GM12864 (cell line): ENCODE measurements around the gene ABHD14A.
A peak's percentile ranks its signal among the peaks of the same experiment; 100 is the strongest.

Source experiments
- DNase-seq: peaks from one replicate; pipeline ENCODE4 v3.0.0-alpha.2; 2011; ENCODE audit warnings: low read depth
- H3K4me3 ChIP-seq: 2 replicates; pipeline ENCODE4 v1.5.1; 2011; ENCODE audit warnings: mild to moderate bottlenecking, low read depth, low read length, control low read depth
- TF ChIP-seq, protein P1 (sequence below): IDR thresholded peaks from 2 replicates; pipeline ENCODE4 v1.5.1; 2011; ENCODE audit warnings: low read depth, mild to moderate bottlenecking, moderate library complexity, low read length, control low read depth, inconsistent platforms; ENCODE audit errors: missing control alignments

The ABHD14A gene

DNA sequence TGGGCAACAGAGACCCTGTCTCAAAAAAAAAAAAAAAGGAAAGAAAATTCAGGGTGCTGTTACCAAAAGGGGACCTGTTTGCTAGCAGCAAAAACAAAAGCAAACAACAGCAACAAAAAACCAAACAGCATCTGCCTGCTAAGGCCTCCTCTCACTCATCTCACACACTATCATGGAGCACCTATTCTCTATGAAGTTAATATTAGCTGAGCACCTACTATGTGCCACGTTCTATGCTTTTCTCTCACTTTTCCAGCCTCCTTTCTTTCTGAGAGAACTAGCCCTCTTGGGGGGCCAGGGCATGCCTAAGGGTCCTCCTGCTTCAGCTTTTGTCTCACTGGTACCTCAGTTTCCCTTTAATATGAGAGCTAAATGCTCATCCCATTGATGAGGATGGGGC is 20.2 kb upstream of the ABHD14A start:
- no peak for DNase-seq
- TF ChIP-seq, protein P1, sequence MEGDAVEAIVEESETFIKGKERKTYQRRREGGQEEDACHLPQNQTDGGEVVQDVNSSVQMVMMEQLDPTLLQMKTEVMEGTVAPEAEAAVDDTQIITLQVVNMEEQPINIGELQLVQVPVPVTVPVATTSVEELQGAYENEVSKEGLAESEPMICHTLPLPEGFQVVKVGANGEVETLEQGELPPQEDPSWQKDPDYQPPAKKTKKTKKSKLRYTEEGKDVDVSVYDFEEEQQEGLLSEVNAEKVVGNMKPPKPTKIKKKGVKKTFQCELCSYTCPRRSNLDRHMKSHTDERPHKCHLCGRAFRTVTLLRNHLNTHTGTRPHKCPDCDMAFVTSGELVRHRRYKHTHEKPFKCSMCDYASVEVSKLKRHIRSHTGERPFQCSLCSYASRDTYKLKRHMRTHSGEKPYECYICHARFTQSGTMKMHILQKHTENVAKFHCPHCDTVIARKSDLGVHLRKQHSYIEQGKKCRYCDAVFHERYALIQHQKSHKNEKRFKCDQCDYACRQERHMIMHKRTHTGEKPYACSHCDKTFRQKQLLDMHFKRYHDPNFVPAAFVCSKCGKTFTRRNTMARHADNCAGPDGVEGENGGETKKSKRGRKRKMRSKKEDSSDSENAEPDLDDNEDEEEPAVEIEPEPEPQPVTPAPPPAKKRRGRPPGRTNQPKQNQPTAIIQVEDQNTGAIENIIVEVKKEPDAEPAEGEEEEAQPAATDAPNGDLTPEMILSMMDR: no peak
- no peak overlapping the region for H3K4me3 ChIP-seq

DNA sequence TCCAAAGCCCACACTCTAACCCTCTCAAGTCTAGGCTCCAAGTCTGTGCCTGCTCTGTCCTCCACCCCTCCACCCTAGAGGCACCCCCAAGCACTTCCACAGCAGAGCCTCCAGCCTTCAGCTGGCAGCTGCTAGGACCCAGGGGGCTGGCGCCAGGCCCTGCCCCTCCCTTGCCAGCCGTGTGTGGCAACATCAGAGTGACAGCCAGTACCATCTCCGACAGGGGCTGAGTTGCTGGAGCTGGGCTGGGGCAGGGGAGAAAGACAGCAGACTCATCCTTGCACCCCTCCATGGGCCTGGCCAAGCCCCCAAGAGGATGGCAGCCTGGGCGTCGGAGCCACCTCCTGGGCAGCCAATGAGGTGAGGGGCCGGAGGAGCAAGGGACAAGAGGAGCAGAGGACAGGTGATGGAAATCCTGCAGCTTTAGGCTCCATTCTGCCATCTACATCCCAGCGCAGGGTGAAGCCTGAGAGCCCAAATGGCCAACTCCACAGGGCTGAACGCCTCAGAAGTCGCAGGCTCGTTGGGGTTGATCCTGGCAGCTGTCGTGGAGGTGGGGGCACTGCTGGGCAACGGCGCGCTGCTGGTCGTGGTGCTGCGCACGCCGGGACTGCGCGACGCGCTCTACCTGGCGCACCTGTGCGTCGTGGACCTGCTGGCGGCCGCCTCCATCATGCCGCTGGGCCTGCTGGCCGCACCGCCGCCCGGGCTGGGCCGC is 19.5 kb upstream of the ABHD14A start, which contains the start of gene GPR62:
Gene GPR62, plus strand, starts transcription at position 207 of the 718 bp plus-strand sequence. Its CDS starts 272 bp downstream, at position 479.
- H3K4me3 ChIP-seq: no peak within 1 kb of the TSS
- no peak for DNase-seq
- TF ChIP-seq, protein P1: no peak

DNA sequence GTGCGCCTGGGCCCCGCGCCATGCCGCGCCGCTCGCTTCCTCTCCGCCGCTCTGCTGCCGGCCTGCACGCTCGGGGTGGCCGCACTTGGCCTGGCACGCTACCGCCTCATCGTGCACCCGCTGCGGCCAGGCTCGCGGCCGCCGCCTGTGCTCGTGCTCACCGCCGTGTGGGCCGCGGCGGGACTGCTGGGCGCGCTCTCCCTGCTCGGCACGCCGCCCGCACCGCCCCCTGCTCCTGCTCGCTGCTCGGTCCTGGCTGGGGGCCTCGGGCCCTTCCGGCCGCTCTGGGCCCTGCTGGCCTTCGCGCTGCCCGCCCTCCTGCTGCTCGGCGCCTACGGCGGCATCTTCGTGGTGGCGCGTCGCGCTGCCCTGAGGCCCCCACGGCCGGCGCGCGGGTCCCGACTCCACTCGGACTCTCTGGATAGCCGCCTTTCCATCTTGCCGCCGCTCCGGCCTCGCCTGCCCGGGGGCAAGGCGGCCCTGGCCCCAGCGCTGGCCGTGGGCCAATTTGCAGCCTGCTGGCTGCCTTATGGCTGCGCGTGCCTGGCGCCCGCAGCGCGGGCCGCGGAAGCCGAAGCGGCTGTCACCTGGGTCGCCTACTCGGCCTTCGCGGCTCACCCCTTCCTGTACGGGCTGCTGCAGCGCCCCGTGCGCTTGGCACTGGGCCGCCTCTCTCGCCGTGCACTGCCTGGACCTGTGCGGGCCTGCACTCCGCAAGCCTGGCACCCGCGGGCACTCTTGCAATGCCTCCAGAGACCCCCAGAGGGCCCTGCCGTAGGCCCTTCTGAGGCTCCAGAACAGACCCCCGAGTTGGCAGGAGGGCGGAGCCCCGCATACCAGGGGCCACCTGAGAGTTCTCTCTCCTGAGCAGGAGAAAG is 18.7 kb upstream of the ABHD14A start:
- no peak for DNase-seq
- H3K4me3 ChIP-seq: no peak overlapping the region
- TF ChIP-seq, protein P1: peak; percentile 52

DNA sequence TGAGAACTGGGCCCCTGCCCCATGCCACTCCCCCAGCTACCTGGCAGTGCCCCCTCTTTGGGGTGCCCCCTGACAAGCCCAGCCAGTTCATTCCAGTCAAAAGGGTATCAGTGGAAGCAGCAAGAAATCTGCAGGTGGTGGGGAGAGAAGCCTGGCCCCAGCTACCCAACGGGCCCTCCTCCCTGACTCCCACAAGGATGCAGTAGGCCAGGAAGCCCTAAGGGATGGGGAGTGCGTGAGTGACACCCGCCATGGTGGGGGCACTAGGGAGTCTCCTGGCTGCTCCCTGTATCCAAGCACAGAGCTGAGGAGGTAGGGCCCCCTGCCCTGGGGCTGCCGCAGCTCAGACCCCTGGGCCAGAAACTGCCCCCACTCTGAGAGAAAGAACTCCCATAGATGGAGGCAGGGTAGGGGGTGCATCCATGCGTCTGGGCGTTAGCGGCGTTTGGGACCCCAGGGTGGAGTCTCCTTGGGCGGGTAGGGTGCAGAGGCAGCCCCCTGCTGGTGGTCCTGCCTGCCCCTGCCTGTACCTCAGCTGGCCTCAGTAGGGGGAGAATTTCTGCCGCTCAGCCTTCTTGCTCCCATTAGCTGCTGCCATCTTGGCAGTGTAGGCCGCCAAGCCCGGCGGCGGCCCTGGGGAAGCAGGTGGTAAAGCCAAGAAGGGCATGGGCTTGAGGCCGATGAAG is 17.2 kb upstream of the ABHD14A start:
- TF ChIP-seq, protein P1: no peak
- no peak overlapping the region for H3K4me3 ChIP-seq

DNA sequence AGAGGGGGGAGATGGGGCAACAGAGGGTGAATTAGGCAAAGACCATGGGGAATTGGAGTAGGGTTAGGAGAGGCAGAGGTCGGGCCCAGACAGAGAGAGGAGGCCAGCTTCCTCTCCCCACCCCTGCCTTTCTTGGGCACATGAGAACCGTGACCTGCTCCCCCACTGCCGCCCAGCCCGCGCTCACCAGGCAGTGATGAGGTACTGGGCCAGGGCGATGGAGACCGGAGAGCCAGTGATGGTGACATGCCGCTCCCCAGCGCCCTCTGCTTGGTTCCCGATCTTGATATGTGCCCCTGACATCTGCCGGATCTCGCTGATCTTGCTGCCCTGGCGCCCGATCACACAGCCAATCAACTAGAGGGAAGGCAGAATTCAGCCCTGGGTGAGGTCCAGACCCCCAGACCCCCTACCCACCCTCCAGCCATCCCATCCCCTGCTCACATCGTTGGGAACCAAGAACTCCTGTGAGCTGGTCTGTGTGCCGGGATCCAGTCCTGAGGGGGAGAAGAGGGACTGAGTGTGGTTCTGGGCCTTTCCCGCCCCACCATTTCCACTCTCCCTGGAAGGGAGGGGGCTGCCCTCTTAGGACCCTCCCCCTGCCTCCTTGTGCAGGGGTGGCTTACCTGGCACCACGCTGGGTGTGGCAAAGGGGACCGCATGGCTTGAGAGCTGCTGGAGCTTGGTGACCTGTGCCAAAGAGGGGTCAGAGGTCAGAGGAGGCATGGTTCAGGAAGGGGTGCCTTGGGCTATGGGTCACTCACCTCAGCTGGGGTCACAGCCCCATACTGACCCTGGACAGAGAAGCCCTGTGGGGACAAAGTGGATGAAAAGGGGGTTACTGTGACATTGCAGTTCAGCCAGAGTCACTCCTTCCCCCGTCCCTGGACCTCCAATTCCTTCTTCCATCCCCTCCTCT is 16.0 kb upstream of the ABHD14A start:
- H3K4me3 ChIP-seq: no peak overlapping the region
- DNase-seq: no peak
- TF ChIP-seq, protein P1: no peak

More for the DNA sequence above, 17.2 kb upstream of the ABHD14A start:
- no peak for DNase-seq

DNA sequence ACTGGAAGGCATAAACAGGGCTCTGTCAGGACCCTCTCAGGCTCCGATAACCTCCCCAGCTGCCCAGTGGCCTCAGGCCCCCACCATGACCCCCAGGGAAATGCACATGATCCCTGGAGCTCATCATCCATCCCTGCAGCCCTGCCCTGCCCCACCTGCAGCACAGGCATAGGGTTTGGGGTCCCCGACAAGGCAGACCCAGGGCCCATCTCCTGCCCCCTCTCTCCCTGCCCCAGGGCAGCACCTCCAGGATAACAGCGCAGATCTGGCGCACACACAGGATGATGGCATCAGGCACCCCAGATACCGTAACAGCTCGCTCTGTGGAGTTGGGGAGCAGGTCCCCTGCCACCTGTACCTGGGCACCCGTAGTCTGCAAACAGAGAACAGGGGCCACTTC is 15.2 kb upstream of the ABHD14A start:
- H3K4me3 ChIP-seq: no peak overlapping the region
- TF ChIP-seq, protein P1: no peak
- no peak for DNase-seq
